HepG2 (cell line): ENCODE data around the gene TLCD5. TPM values are rescaled to one million over a fixed set of nuclear protein-coding genes. Genes with fewer than 3 reads are reported as not detected.

Source experiments
- AHR ChIP-seq: IDR thresholded peaks from 2 replicates; pipeline ENCODE4 v1.6.1; 2018; ENCODE audit warnings: missing genetic modification reagents, missing compliant biosample characterization
- BRCA1 ChIP-seq: sonication (generic); formaldehyde crosslinking; IDR thresholded peaks from 2 replicates; pipeline ENCODE4 v1.4.0; 2020; ENCODE audit warnings: missing genetic modification reagents
- CBFB ChIP-seq: sonication (generic); formaldehyde crosslinking; IDR thresholded peaks from 2 replicates; pipeline ENCODE4 v1.4.0; 2020; ENCODE audit warnings: missing genetic modification reagents
- EED ChIP-seq: sonication (generic); formaldehyde crosslinking; IDR thresholded peaks from 2 replicates; pipeline ENCODE4 v1.5.0; 2020; ENCODE audit warnings: mild to moderate bottlenecking, missing genetic modification reagents
- ELF4 ChIP-seq: sonication (generic); formaldehyde crosslinking; IDR thresholded peaks from 2 replicates; pipeline ENCODE4 v1.5.0; 2020; ENCODE audit warnings: missing genetic modification reagents, mild to moderate bottlenecking, moderate library complexity, borderline replicate concordance
- ERF ChIP-seq: IDR thresholded peaks from 2 replicates; pipeline ENCODE4 v1.6.1; 2018; ENCODE audit warnings: missing biosample characterization, missing genetic modification reagents
- HMG20B ChIP-seq: conservative IDR thresholded peaks from 2 replicates; pipeline ENCODE4 v1.6.1; 2016; ENCODE audit warnings: missing genetic modification reagents, missing compliant biosample characterization
- ISX ChIP-seq: sonication (generic); formaldehyde crosslinking; conservative IDR thresholded peaks from 2 replicates; pipeline ENCODE4 v1.5.0; 2020; ENCODE audit warnings: missing genetic modification reagents
- RFXANK ChIP-seq: IDR thresholded peaks from 2 replicates; pipeline ENCODE4 v1.6.1; 2016
- SUZ12 ChIP-seq: fragments of 150-350 bp; IDR thresholded peaks from 2 replicates; pipeline ENCODE4 v1.6.1; 2014; ENCODE audit warnings: low read depth, low read length
- SYNCRIP ChIP-seq: fragments of 200-400 bp; formaldehyde crosslinking; IDR thresholded peaks from 2 replicates; pipeline ENCODE4 v1.6.1; 2018; ENCODE audit warnings: mild to moderate bottlenecking, low read depth, low read length; ENCODE audit not compliant: insufficient read depth
- ZKSCAN5 ChIP-seq: sonication (generic); formaldehyde crosslinking; IDR thresholded peaks from 2 replicates; pipeline ENCODE4 v1.5.1; 2020; ENCODE audit warnings: mild to moderate bottlenecking, missing genetic modification reagents
- ZNF10 ChIP-seq: sonication (generic); formaldehyde crosslinking; IDR thresholded peaks from 2 replicates; pipeline ENCODE4 v1.4.0; 2020; ENCODE audit warnings: mild to moderate bottlenecking, low read depth, missing genetic modification reagents, borderline replicate concordance
- ZNF605 ChIP-seq: sonication (generic); formaldehyde crosslinking; IDR thresholded peaks from 2 replicates; pipeline ENCODE4 v1.8.0; 2022; ENCODE audit warnings: mild to moderate bottlenecking, missing genetic modification reagents
- ZNF644 ChIP-seq: IDR thresholded peaks from 2 replicates; pipeline ENCODE4 v1.6.1; 2016; ENCODE audit warnings: low read depth
- ZSCAN25 ChIP-seq: sonication (generic); formaldehyde crosslinking; IDR thresholded peaks from 2 replicates; pipeline ENCODE4 v1.8.0; 2022; ENCODE audit warnings: mild to moderate bottlenecking, missing genetic modification reagents
- polyA plus RNA-seq, 8 experiments: library from polyadenylated mRNA; depleted of rRNA in 3 of 8; stranded (reverse) in 7 of 8; unstranded in 1 of 8; fragments of >200 nt; fragmentation: Illumina TruSeq in 4 of 8; extraction: Trizol in 4 of 8; gene quantifications; 2 replicates each; pipeline versions ENCODE4 v1.2.1 to v1.2.3, GENCODE V29; 2011 to 2016; ENCODE audit warnings: low read depth in 4 of 8, missing spikeins in 1 of 8, mixed read lengths in 1 of 8; ENCODE audit not compliant: insufficient read depth in 1 of 8
- total RNA-seq, 5 experiments: library from RNA; depleted of rRNA; stranded (reverse); fragments of >200 nt; fragmentation: Illumina TruSeq; extraction: Trizol; gene quantifications; 2 replicates each; pipeline ENCODE4 v1.2.3, GENCODE V29; 2016; ENCODE audit warnings: low read depth in 1 of 5
- TF ChIP-seq, protein P1 (sequence below): sonication (generic); formaldehyde crosslinking; IDR thresholded peaks from 2 replicates; pipeline ENCODE4 v1.4.0; 2020; ENCODE audit warnings: missing genetic modification reagents, borderline replicate concordance
- TF ChIP-seq, protein P2 (sequence below): sonication (generic); formaldehyde crosslinking; IDR thresholded peaks from 2 replicates; pipeline ENCODE4 v1.8.1; 2023; ENCODE audit warnings: missing genetic modification reagents, inconsistent platforms, borderline replicate concordance
- TF ChIP-seq, protein P3 (sequence below): sonication (generic); formaldehyde crosslinking; IDR thresholded peaks from 2 replicates; pipeline ENCODE4 v1.4.0; 2020; ENCODE audit warnings: missing genetic modification reagents
- TF ChIP-seq, protein P4 (sequence below): sonication (generic); formaldehyde crosslinking; IDR thresholded peaks from 2 replicates; pipeline ENCODE4 v1.9.0; 2022; ENCODE audit warnings: missing genetic modification reagents, mild to moderate bottlenecking, borderline replicate concordance

Gene TLCD5
- total and polyA plus RNA-seq, 2 of the 13 experiments (the other 11 are each of a cell fraction or from before 2014, with no cell fraction given), result 6.1 to 7.6 TPM

DNA sequence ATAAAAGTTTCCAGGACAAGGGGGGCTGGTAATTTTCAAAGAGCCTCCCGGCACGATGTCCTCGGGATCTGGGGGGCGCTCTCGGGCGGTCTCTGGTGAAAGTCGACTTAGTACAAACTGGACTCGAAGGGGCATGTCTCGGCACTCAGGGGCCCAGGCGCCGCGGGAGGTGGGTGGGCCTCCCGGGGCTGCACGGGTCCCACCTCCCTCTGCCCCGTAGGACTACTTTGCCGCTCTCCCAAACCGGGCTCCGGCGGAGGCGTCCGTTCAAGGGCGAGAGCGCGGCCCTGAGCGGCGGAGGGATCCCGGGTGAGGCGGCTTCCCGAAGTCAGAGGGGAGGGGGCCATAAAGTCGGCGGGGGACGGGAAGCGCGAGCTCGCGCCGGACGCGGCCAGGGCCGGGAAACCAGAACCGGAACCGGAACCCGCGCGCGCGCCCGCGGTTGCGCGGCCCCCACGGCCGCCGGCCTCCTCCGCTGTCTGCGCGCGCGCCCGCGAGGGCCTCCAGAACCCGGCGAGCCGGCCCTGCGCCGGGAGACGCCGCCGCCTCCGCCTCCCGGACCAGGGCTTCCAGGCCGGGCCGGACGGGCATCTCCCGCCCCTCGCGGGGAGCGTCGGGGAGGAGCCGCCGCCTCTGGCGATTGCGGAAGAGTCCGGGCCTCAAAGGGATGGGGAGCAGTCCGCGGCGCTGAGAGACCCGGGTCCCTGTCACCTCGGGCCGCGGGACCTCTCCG, 11.0 kb downstream of the TLCD5 start, which contains the start of gene ARHGEF12 (continued):
- TF ChIP-seq, protein P1, sequence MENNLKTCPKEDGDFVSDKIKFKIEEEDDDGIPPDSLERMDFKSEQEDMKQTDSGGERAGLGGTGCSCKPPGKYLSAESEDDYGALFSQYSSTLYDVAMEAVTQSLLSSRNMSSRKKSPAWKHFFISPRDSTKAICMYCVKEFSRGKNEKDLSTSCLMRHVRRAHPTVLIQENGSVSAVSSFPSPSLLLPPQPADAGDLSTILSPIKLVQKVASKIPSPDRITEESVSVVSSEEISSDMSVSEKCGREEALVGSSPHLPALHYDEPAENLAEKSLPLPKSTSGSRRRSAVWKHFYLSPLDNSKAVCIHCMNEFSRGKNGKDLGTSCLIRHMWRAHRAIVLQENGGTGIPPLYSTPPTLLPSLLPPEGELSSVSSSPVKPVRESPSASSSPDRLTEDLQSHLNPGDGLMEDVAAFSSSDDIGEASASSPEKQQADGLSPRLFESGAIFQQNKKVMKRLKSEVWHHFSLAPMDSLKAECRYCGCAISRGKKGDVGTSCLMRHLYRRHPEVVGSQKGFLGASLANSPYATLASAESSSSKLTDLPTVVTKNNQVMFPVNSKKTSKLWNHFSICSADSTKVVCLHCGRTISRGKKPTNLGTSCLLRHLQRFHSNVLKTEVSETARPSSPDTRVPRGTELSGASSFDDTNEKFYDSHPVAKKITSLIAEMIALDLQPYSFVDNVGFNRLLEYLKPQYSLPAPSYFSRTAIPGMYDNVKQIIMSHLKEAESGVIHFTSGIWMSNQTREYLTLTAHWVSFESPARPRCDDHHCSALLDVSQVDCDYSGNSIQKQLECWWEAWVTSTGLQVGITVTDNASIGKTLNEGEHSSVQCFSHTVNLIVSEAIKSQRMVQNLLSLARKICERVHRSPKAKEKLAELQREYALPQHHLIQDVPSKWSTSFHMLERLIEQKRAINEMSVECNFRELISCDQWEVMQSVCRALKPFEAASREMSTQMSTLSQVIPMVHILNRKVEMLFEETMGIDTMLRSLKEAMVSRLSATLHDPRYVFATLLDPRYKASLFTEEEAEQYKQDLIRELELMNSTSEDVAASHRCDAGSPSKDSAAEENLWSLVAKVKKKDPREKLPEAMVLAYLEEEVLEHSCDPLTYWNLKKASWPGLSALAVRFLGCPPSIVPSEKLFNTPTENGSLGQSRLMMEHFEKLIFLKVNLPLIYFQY (CRISPR knock-in tag), result peak; percentile 100
- TF ChIP-seq CBFB (CRISPR knock-in tag) (peak; percentile 64; the same call in 1 of the 2 replicates), SYNCRIP (no peak), ELF4 (CRISPR knock-in tag) (no peak), ZNF10 (CRISPR knock-in tag) (no peak), ERF (CRISPR knock-in tag) (peak; percentile 86; the same call in 1 of the 2 replicates), ZKSCAN5 (CRISPR knock-in tag) (no peak), ZSCAN25 (0 out of 2 replicates have a peak, but pooled peaks have one; percentile 20), AHR (CRISPR knock-in tag) (0 out of 2 replicates have a peak, but pooled peaks have one; percentile 4), HMG20B (CRISPR knock-in tag) (peak; percentile 74; the same call in 1 of the 2 replicates), SUZ12 (no peak), ISX (CRISPR knock-in tag) (no peak), EED (no peak), ZNF605 (peak; percentile 56; the same call in 1 of the 2 replicates), RFXANK (CRISPR knock-in tag) (0 out of 2 replicates have a peak, but pooled peaks have one; percentile 33), ZNF644 (CRISPR knock-in tag) (peak; percentile 53; the same call in 1 of the 2 replicates), BRCA1 (CRISPR knock-in tag) (no peak)
- TF ChIP-seq, protein P2, sequence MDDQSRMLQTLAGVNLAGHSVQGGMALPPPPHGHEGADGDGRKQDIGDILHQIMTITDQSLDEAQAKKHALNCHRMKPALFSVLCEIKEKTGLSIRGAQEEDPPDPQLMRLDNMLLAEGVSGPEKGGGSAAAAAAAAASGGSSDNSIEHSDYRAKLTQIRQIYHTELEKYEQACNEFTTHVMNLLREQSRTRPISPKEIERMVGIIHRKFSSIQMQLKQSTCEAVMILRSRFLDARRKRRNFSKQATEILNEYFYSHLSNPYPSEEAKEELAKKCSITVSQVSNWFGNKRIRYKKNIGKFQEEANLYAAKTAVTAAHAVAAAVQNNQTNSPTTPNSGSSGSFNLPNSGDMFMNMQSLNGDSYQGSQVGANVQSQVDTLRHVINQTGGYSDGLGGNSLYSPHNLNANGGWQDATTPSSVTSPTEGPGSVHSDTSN (CRISPR knock-in tag), result no peak
- TF ChIP-seq, protein P3, sequence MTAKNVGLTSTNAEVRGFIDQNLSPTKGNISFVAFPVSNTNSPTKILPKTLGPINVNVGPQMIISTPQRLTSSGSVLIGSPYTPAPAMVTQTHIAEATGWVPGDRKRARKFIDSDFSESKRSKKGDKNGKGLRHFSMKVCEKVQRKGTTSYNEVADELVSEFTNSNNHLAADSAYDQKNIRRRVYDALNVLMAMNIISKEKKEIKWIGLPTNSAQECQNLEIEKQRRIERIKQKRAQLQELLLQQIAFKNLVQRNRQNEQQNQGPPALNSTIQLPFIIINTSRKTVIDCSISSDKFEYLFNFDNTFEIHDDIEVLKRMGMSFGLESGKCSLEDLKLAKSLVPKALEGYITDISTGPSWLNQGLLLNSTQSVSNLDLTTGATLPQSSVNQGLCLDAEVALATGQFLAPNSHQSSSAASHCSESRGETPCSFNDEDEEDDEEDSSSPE (CRISPR knock-in tag), result peak; percentile 65
- TF ChIP-seq, protein P4, sequence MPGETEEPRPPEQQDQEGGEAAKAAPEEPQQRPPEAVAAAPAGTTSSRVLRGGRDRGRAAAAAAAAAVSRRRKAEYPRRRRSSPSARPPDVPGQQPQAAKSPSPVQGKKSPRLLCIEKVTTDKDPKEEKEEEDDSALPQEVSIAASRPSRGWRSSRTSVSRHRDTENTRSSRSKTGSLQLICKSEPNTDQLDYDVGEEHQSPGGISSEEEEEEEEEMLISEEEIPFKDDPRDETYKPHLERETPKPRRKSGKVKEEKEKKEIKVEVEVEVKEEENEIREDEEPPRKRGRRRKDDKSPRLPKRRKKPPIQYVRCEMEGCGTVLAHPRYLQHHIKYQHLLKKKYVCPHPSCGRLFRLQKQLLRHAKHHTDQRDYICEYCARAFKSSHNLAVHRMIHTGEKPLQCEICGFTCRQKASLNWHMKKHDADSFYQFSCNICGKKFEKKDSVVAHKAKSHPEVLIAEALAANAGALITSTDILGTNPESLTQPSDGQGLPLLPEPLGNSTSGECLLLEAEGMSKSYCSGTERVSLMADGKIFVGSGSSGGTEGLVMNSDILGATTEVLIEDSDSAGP (CRISPR knock-in tag), result peak; percentile 90
